Measurements from ENCODE around the gene CYGB. TPM values are rescaled to one million over a fixed set of nuclear protein-coding genes. Genes with fewer than 3 reads are reported as not detected.

The CYGB gene
- total and polyA plus RNA-seq, 2 of the 13 experiments (the other 11 are each of a cell fraction or from before 2014, with no cell fraction given), result 18.9 to 27.1 TPM

DNA sequence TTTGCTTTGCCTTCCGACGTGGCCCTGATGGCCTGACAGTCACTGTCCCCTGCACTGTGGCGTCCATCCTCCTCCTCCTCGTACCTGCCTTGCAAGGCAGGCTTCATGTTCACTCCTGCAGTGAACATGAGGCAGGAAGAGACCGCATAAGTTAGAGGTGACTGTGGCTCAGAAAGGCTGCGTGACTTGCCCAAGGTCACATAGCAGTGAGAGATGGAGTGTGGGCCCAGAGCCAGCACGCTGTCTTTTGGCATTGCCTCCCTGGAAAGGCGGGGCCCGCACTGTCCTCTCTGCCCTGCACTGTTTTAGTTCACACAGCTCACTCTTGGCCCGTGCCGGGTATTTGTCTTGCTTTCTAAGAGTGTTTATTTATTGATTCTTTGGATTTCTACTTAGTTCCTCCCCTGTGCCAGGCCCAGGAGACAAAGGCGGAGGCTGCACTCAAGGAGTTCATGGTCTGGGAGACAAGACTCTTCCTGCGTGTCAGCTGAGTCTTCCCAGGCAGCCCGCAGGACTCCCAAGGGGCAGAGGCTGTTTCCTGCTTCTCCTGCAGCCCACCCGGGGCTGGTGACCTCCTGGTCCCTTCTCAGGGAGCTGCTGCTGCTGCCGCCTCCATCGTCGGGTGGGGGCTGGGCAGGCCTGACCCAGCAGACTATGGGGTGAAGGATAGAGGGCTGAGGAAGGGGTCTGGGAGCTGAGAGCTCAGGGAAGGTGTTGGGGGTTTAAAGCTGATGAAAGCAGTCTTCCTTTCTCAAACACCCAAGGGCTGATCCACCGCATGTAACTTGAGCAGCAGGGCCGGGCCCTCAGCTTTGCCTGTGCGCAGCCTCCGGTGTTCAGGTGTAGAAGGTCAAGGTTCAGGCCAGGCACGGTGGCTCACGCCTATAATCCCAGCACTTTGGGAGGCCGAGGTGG, 12.7 kb downstream of the CYGB start (continued):
- TF ChIP-seq, protein P1, sequence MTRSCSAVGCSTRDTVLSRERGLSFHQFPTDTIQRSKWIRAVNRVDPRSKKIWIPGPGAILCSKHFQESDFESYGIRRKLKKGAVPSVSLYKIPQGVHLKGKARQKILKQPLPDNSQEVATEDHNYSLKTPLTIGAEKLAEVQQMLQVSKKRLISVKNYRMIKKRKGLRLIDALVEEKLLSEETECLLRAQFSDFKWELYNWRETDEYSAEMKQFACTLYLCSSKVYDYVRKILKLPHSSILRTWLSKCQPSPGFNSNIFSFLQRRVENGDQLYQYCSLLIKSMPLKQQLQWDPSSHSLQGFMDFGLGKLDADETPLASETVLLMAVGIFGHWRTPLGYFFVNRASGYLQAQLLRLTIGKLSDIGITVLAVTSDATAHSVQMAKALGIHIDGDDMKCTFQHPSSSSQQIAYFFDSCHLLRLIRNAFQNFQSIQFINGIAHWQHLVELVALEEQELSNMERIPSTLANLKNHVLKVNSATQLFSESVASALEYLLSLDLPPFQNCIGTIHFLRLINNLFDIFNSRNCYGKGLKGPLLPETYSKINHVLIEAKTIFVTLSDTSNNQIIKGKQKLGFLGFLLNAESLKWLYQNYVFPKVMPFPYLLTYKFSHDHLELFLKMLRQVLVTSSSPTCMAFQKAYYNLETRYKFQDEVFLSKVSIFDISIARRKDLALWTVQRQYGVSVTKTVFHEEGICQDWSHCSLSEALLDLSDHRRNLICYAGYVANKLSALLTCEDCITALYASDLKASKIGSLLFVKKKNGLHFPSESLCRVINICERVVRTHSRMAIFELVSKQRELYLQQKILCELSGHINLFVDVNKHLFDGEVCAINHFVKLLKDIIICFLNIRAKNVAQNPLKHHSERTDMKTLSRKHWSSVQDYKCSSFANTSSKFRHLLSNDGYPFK (CRISPR knock-in tag; IDR thresholded peaks at IDR 0.05; ENCODE audit: borderline replicate concordance), result peak; percentile 82
- TF ChIP-seq, protein P2, sequence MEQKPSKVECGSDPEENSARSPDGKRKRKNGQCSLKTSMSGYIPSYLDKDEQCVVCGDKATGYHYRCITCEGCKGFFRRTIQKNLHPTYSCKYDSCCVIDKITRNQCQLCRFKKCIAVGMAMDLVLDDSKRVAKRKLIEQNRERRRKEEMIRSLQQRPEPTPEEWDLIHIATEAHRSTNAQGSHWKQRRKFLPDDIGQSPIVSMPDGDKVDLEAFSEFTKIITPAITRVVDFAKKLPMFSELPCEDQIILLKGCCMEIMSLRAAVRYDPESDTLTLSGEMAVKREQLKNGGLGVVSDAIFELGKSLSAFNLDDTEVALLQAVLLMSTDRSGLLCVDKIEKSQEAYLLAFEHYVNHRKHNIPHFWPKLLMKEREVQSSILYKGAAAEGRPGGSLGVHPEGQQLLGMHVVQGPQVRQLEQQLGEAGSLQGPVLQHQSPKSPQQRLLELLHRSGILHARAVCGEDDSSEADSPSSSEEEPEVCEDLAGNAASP (CRISPR knock-in tag; IDR thresholded peaks at IDR 0.05; ENCODE audit: borderline replicate concordance), result peak; percentile 63
- TF ChIP-seq SNAPC4 (CRISPR knock-in tag; IDR thresholded peaks at IDR 0.05) (peak; percentile 45; the same call in 1 of the 2 replicates), AHR (CRISPR knock-in tag; IDR thresholded peaks at IDR 0.05) (peak; percentile 48; the same call in 1 of the 2 replicates), DPF2 (CRISPR knock-in tag; IDR thresholded peaks at IDR 0.05; ENCODE audit: borderline replicate concordance, low read depth) (no peak; the same call in 1 of the 2 replicates), ZNF121 (CRISPR knock-in tag; IDR thresholded peaks at IDR 0.05) (0 out of 2 replicates have a peak, but pooled peaks have one; percentile 16), TEF (CRISPR knock-in tag; IDR thresholded peaks at IDR 0.05) (no peak; the same call in 1 of the 2 replicates), ARID5B (CRISPR knock-in tag; IDR thresholded peaks at IDR 0.05) (peak; percentile 60), ZNF510 (CRISPR knock-in tag; IDR thresholded peaks at IDR 0.05; ENCODE audit: low read depth) (0 out of 2 replicates have a peak, but pooled peaks have one; percentile 53), ZNF564 (CRISPR knock-in tag; IDR thresholded peaks at IDR 0.05) (no peak), NONO (IDR thresholded peaks at IDR 0.05) (no peak), NONO (CRISPR knock-in tag; conservative IDR thresholded peaks at IDR 0.05) (peak; percentile 42; the same call in 1 of the 2 replicates), HNF4A (CRISPR knock-in tag; IDR thresholded peaks at IDR 0.05) (peak; percentile 91)
